KOPT-K1 (cell line): ENCODE results near the gene SDK2.

Experiments used
- H3K27ac ChIP-seq: fragments of 200-600 bp; sonication (generic); 2 replicates; pipeline ENCODE4 v1.5.1; 2016; ENCODE audit warnings: antibody characterized with exemption, mild to moderate bottlenecking, low read depth, low read length; ENCODE audit not compliant: poor library complexity, severe bottlenecking
- H3K36me3 ChIP-seq: fragments of 200-600 bp; sonication (generic); 2 replicates; pipeline ENCODE4 v1.5.1; 2017; ENCODE audit warnings: antibody characterized with exemption, mild to moderate bottlenecking, low read length, moderate library complexity; ENCODE audit not compliant: insufficient read depth
- H3K9me3 ChIP-seq: fragments of 200-600 bp; sonication (generic); 2 replicates; pipeline ENCODE4 v1.5.1; 2017; ENCODE audit warnings: antibody characterized with exemption, low read length, mild to moderate bottlenecking; ENCODE audit not compliant: insufficient read depth, poor library complexity, severe bottlenecking

Gene SDK2

GRCh38 chr17:73363442-73364154 is 280.6 kb downstream of the SDK2 start:
- H3K27ac ChIP-seq, result no peak overlapping the region
- H3K36me3 ChIP-seq, result no peaks in the 10 kb centered on the region
- H3K9me3 ChIP-seq, result no peaks in the 10 kb centered on the region

- no peak overlapping the region for H3K27ac ChIP-seq
- H3K9me3 ChIP-seq, result no peaks in the 10 kb centered on the region
- no peaks in the 10 kb centered on the region for H3K36me3 ChIP-seq
These were observed 281.5 kb downstream of the SDK2 start for GRCh38 chr17:73362697-73363096.

- no peaks in the 10 kb centered on the region for H3K9me3 ChIP-seq
- no peak overlapping the region for H3K27ac ChIP-seq
- no peaks in the 10 kb centered on the region for H3K36me3 ChIP-seq
These were observed 283.1 kb downstream of the SDK2 start for GRCh38 chr17:73360961-73361761.

GRCh38 chr17:73359987-73360410 is 284.2 kb downstream of the SDK2 start:
- Histone ChIP-seq H3K36me3 (no peaks in the 10 kb centered on the region), H3K27ac (no peak overlapping the region), H3K9me3 (no peaks in the 10 kb centered on the region)

- Histone ChIP-seq H3K36me3 (no peaks in the 10 kb centered on the region), H3K9me3 (no peaks in the 10 kb centered on the region), H3K27ac (no peak overlapping the region)
These were observed 284.9 kb downstream of the SDK2 start for GRCh38 chr17:73359352-73359751.

- Histone ChIP-seq H3K9me3 (no peaks in the 10 kb centered on the region), H3K27ac (no peak overlapping the region), H3K36me3 (no peaks in the 10 kb centered on the region)
These were observed 285.6 kb downstream of the SDK2 start for GRCh38 chr17:73358668-73359067.

GRCh38 chr17:73357981-73358380 is 286.3 kb downstream of the SDK2 start:
- H3K27ac ChIP-seq, result no peak overlapping the region
- no peaks in the 10 kb centered on the region for H3K36me3 ChIP-seq
- no peaks in the 10 kb centered on the region for H3K9me3 ChIP-seq

GRCh38 chr17:73357318-73357717 is 286.9 kb downstream of the SDK2 start:
- Histone ChIP-seq H3K9me3 (no peaks in the 10 kb centered on the region), H3K27ac (no peak overlapping the region), H3K36me3 (no peaks in the 10 kb centered on the region)

GRCh38 chr17:73356561-73357170 is 287.6 kb downstream of the SDK2 start:
- Histone ChIP-seq H3K27ac (no peak overlapping the region), H3K36me3 (no peaks in the 10 kb centered on the region), H3K9me3 (no peaks in the 10 kb centered on the region)

- Histone ChIP-seq H3K27ac (no peak overlapping the region), H3K9me3 (no peaks in the 10 kb centered on the region), H3K36me3 (no peaks in the 10 kb centered on the region)
These were observed 289.6 kb downstream of the SDK2 start for GRCh38 chr17:73354423-73355284.

GRCh38 chr17:73352261-73352660 is 292.0 kb downstream of the SDK2 start:
- Histone ChIP-seq H3K9me3 (no peaks in the 10 kb centered on the region), H3K27ac (no peak overlapping the region), H3K36me3 (no peaks in the 10 kb centered on the region)

- Histone ChIP-seq H3K36me3 (no peaks in the 10 kb centered on the region), H3K9me3 (no peaks in the 10 kb centered on the region), H3K27ac (no peak overlapping the region)
These were observed 292.5 kb downstream of the SDK2 start for GRCh38 chr17:73351764-73352163.

GRCh38 chr17:73350864-73351263 is 293.4 kb downstream of the SDK2 start:
- no peaks in the 10 kb centered on the region for H3K36me3 ChIP-seq
- no peak overlapping the region for H3K27ac ChIP-seq
- no peaks in the 10 kb centered on the region for H3K9me3 ChIP-seq

- Histone ChIP-seq H3K36me3 (no peaks in the 10 kb centered on the region), H3K9me3 (no peaks in the 10 kb centered on the region), H3K27ac (no peak overlapping the region)
These were observed 294.6 kb downstream of the SDK2 start for GRCh38 chr17:73349647-73350046.

GRCh38 chr17:73349138-73349537 is 295.1 kb downstream of the SDK2 start:
- Histone ChIP-seq H3K9me3 (no peaks in the 10 kb centered on the region), H3K36me3 (no peaks in the 10 kb centered on the region)

More at GRCh38 chr17:73349138-73349537, 295.1 kb downstream of the SDK2 start:
- H3K27ac ChIP-seq, result no peak overlapping the region
